Hepatocyte (in vitro differentiated cells): ENCODE measurements around the gene UNKL.

Source experiments
- CTCF ChIP-seq: fragments of 200-600 bp; sonication (generic); IDR thresholded peaks from 2 replicates; pipeline ENCODE4 v1.5.1; 2016; ENCODE audit warnings: antibody characterized with exemption, mild to moderate bottlenecking; ENCODE audit not compliant: poor library complexity
- EZH2phosphoT487 ChIP-seq: fragments of 200-600 bp; sonication (generic); IDR thresholded peaks from one replicate; pipeline ENCODE4 v1.6.1; 2018; ENCODE audit warnings: antibody characterized with exemption, mild to moderate bottlenecking, low read depth, moderate library complexity; ENCODE audit not compliant: unreplicated experiment, severe bottlenecking

- TF ChIP-seq EZH2phosphoT487: no peak
- TF ChIP-seq CTCF: no peak
Measured at GRCh38 chr16:1454561-1454960, 40.1 kb upstream of the UNKL start.
